NCI-H345 treated with DMSO at 0.1 percent for 48 hours (cell line): Measurements from ENCODE around the gene DCLK3.

Experiments used
- DNase-seq: peaks from one replicate; lab custom pipeline; 2025; ENCODE audit not compliant: unreplicated experiment; lab: John Stamatoyannopoulos, UW

Gene DCLK3

DNA sequence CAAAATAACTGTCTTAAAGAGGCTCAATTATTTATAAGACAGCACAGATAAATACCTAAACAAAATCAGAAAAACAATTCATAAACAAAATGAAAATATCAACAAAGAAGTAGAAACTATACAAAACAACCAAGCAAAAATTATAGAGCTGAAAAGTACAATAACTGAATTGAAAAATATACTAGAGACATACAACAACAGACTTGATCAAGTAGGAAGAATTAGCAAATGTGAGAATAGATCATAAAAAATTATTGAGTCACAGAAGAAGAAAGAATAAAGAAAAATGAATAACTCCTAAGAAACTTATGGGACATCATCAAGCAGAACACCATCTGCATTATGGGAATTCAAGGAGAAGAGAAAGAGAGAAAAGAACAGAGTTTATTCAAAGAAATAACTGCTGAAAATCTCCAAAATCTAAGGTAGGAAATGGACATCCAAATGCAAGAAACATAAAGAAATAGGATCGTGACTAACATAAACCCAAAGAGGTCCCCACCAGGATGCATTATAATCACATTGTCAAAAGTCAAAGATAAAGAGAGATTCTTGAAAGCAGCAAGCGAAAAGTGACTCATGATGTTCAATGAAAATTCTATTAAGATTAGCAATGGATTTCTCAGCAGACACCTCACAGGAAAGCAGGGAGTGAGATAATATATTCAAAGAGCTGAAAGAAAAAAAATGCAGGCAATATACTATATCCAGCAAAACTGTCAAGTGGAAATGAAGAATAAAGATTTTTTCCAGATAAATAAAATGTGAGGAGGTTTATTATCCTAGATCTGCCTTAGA is 85.9 kb downstream of the DCLK3 start:
- DNase-seq: no peak

DNA sequence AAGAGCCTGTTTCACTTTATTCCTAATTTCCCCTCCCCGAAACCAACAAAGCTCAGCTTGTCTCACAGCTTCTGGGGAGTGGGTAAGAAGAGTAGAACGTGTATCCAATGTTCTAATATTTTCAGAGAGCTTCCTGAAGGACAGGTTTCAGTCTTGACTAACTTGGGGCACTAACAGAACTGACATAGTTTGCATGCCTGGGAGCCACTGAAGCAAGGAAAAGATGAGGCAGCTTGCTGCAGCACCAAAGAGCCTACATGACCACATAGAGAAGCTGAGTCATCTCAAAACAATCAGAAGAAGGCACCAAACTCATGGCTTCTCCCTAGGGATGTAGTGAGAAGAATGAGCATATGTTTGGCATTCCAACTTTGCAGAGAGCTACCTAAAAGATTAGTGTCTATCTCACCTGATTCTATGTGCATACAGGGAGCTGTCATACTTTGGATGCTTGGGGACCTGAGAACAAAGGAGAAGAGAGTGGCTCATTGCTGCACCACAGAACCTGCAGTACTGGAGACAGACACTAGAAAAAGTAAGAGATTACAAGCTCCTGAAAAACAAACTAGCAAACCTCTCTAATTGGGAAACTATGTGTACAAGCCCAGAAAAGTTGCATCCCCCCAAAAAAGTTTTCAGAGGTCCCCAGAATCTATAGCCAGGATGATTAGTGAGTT is 86.9 kb downstream of the DCLK3 start:
- DNase-seq: no peak

DNA sequence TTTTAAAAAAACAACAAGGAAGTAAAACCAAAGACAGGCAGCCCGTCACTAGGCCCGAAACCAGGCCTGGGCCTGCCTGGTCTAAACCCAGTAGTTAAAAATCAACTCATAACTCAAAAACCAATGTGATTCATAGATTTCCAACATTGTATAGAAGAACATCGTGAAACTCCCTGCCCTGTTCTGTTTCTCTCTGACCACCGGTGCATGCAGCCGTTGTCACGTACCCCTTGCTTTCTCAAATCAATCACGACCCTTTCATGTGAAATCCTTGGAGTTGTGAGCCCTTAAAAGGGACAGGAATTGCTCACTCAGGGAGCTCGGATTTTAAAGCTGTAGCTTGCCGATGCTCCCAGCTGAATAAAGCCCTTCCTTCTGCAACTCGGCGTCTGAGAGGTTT is 89.5 kb downstream of the DCLK3 start:
- DNase-seq: no peak

DNA sequence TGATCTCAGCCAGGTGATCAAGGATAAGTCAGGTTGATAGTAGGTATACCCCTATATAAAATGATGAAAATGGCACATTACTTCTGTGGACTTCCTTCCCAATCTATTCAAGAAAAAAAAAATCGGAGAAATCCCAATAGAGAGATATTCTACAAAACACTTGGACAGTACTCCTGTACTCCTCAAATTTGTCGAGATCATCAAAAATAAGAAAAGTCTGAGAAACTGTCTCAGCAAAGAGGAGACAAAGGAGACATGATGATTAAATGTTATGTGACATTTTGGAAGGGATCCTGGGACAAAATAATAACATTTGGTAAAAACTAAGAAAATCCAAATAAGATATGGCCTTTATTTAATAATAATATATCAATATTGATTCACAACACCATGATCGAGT is 94.6 kb downstream of the DCLK3 start:
- no peak for DNase-seq

DNA sequence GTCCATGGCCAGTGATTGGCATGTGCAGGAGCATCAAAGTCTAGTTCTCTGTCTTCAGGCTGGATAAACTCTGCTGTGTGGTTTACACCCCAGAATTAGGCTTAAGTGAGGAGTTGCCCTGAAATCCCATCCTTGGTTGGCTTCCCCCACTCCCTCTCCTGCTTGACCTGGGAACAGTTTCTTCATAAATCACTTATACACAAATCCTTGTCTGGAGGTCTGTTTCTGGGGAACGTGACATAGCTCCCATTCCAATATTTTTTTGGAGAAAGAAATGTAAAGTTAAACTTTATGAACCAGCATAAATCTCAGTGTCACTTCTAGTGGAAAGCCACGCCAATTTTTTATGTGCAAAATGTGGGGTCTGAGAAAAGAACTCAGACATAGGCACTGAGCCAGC is 98.2 kb downstream of the DCLK3 start:
- no peak for DNase-seq

DNA sequence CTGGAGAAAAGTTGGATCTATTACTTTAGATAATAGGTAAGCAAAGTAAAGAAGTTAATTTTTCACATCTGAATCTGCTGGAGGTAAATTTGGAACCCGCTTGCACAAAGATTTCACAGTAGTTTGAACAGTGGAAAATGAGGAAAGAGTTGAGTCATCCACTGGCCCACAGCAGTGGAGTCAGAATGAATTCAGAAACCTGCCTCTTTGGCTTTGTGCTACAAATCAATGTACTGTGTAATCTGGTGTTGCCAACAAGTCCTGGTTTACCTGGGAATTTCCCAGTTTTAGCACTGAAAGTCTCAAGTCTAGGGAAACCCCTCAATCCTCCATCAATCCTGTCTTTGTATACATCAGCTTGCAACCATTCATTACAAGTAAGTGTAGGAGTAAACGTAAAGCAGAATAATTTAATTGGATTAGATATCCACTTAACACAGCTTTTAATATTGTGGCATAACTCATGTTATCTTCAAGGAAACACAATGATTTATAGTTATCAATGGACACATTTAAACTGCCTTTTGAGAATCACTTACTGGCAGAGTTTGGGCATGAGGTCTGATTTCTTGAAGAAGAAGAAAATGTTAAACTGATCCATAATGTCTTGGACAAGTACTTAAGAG is 100.6 kb downstream of the DCLK3 start:
- no peak for DNase-seq

DNA sequence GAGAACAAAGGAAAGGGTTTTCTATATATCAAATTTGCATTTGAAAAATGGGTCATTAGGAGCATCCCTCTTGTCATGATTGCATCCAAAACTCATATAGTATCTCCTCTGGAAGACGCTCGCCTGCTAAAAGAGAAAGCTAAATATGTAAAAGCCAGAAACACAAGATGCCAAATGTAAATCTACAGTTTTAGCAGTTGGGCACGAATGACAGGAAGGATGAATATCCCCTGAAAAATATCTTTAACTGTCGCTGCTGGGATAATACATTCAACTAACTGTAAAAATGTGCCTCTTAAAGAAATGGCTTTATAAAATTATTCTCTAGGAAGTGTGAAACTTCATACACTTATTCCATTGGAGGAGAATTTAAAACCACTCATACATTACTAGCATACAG is 101.7 kb downstream of the DCLK3 start:
- DNase-seq: no peak
